Activated CD8-positive, alpha-beta memory T cell treated with anti-CD3 and anti-CD28 coated beads for 36 hours (primary cell): ENCODE results near the gene PAN3. TPM values are rescaled to one million over a fixed set of nuclear protein-coding genes. Genes with fewer than 3 reads are reported as not detected.
"Not testable (repeated sequence)": the region's sequence is repeated elsewhere in the genome, so short reads cannot be mapped to it uniquely, and the experiment has no call there.

Source experiments
- CTCF ChIA-PET: fragments of 350-600 bp; sonication (Branson Sonifier 250); formaldehyde crosslinking; loops from one replicate; lab custom pipeline; 2021; ENCODE audit warnings: antibody characterized with exemption; lab: Charles Lee
- POLR2A ChIA-PET: fragments of 350-600 bp; sonication (Branson Sonifier 250); formaldehyde crosslinking; loops from one replicate; lab custom pipeline; 2021; ENCODE audit warnings: antibody characterized with exemption; lab: Charles Lee
- total RNA-seq, 2 experiments: library from RNA; stranded (reverse); gene quantifications; one replicate each; pipeline ENCODE4 v1.2.3, GENCODE V29; 2021

PAN3 gene
- total RNA-seq, 2 experiments from 2014 or later, result 28.8 to 29.7 TPM

DNA sequence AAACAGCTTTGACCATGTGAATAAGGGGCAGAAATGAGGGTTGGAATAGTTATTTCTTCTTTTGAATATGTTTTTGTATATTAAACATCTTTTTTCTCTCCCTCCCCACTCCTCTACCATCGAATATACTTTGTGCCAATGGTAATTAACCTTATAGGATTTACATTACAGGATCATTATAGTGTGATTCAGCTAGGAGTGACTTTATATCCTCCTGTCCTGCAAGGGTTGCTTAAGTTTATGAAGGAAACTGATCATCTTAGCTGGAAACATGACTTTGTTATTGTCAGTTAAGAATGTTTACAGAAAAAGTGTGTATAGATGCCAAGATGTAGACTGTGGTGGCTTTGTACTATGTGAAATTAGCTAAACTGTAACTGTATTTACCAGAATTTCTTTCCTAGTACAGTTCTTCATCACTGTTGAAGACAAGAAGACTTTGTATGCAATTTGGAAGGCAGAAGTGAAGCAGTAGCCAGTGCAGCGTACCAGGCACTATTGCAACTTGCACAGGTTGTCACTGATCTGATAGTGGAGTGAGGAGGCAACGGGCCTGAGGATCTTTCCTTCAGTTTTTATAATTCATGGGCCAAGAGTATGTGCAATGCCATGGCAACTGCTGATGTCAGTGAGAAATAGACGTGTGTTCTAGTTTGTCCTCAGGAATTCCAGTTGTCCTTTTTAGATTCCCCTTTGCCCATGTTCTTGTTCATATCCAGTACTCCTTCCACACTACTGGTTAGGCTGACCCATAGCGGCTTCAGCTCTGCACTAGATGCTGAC, 8.2 kb upstream of the PAN3 start:
- ChIA-PET POLR2A (no interaction called here), CTCF (no interaction called here)

DNA sequence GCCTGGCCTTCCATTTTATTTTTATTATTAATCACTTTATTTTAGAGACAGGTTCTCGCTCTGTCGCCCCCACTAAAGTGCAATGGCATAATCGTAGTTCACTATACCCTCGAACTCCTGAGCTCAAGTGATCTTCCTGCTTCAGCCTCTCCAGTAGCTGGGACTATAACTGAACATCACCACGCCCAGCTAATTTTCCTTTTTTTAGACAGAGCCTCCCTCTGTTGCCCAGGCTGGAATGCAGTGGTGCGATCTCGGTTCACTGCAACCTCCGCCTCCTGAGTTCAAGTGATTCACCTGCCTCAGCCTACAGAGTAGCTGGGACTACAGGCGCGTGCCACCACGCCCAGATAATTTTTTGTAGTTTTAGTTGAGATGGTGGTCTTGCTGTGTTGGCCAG, 6.7 kb upstream of the PAN3 start:
- ChIA-PET POLR2A (no interaction called here), CTCF (no interaction called here)

DNA sequence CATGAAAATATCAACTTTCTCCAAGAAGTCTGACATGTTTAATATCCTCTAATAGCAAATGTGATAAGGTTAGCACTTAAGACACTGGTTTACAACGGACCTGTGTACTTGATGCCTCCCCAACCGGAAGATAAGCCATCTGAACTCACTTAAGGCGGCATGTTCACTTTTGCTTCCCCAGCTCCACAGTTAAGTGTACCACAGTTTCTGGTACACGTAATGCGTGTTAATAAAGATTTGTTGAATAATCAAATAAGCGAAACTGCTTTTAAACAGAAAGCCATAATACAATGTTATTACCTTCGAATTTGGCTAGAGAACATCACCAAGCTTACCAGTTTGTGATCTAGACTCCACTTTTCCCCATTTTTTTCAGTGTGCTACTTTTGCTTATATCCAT, 1.4 kb upstream of the PAN3 start:
- ChIA-PET CTCF (interaction anchor here (0.5 to 0.6 kb wide), 3 partner anchors 21 to 699 kb away, joined by 4 to 5 read pairs (median 5); no protein-coding TSS in a partner anchor), POLR2A (no interaction called here)

DNA sequence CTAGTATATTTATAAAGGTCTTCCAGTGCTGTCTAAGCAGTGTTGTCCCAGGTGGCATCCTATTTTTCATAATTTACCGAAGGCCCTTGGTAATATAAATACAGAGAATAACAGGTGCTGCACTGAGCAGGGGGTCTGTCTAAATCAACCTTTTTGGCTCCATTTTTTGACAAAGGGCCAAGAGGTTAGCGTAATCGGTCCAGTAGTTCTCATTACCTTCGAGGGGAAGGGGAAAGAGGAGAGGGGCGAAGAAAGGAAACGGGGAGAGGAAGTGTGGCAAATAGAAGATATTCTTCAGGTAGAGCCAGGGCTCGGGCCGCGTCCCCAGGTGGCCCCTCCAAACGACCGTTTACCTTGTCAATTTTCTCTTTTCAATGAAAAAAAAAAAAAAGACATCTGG, 749 bp upstream of the PAN3 start:
- ChIA-PET CTCF (interaction anchor here (0.7 kb wide), 1 partner anchor 10 kb away, joined by 3 read pairs; no protein-coding TSS in a partner anchor), POLR2A (interaction anchor here (0.7 kb wide), 3 partner anchors 61 to 520 kb away, joined by 3 to 4 read pairs (median 3); no protein-coding TSS in a partner anchor)

DNA sequence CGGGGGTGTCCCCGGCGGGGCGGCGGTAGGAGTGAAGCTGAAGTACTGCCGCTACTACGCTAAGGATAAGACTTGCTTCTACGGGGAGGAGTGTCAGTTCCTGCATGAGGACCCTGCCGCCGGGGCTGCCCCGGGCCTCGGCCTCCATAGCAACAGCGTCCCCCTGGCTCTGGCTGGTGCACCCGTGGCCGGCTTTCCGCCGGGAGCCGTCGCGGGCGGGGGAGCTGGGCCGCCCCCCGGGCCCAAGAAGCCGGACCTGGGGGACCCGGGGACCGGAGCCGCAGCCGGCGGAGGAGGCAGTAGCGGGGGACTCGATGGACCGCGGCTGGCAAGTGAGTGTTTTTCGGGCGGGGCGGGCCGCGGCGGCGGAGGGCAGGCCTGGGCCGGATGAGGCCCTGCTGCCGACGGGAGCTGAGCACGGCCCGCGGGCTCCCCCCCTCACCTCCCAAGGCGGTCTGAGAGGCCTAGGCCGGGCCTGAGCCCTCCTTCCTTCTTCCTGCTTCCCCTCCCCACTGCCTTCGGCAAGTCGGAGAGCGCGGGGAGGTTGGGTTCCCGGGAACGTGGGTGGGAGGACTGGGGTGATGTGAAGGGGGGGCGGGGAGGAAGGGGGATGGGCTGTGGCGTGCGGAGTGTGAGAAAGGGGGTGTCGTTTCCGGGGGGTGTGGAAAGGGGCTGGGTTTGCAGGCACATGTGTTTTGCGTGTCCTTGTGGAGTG, 568 bp downstream of the PAN3 start:
- ChIA-PET POLR2A (interaction anchor here (1.0 kb wide), 1 partner anchor 1886 kb away, joined by 8 read pairs; no protein-coding TSS in a partner anchor), CTCF (no interaction called here)

DNA sequence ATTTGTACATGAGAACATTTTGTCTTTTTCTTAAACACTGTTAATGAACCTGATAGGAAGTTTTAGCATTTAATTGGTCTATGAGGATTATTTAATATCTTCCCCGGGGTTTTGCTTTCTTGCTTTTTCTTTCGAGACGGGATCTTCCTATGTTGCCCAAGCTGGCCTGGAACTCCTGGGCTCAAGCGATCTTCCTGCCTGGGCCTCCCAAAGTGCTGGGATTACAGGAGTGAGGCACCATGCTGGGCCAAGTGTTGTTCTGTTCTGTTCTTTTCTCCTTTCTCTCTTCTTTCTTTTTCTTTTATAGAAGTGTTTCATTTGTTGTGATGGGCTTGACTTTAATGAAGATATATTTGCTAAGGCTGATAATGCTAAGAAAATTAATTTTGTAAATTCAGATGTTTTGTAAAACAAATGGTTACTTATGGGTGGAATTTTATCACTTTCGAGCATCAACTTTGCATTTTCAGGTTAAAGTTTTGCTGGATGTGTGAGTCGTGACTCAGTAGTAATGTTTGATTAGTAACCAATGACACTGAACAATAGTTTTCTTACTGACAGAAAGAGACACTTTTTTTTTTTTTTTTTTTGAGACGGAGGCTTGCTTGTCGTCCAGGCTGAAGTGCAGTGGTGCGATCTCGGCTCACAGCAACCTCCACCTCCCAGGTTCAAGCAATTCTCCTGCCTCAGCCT, 2.2 kb downstream of the PAN3 start:
- ChIA-PET CTCF (no interaction called here), POLR2A (interaction anchor here (0.7 kb wide), 1 partner anchor 255 kb away, joined by 7 read pairs; no protein-coding TSS in a partner anchor)

DNA sequence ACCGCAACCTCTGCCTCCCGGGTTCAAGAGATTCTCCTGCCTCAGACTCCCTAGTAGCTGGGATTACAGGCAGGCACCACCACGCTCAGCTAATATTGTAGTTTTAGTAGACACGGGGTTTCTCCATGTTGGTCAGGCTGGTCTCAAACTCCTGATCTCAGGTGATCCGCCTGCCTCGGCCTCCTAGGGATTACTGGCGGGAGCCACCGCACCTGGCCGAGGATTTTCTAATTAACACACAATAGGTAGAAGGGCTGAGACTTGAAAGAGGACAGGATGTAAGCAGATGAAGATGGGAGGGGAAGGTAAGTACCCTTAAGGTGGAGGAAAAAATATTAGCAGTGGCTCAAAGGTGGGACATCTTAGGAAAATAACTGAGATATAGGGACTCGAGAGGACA, 3.2 kb downstream of the PAN3 start:
- POLR2A ChIA-PET, result interaction anchor here (0.7 kb wide), 1 partner anchor 254 kb away, joined by 7 read pairs; no protein-coding TSS in a partner anchor
- CTCF ChIA-PET, result not testable (repeated sequence)

DNA sequence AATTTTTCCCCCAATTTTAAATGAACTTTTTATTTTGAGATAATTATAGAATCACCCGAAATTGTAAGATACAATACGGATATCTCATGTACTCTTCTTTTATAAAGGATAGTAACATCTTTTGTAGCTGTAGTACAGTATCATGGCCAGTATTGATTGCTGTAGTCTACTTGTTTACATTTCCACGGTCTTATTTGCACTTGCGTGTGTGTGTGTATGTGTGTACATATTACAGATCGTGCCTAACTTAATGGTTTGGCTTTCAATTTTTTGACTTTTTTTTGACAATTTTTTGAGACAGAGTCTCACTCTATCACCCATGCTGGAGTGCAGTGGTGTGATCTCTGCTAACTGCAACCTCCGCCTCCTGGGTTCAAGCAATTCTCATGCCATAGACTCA, 6.7 kb downstream of the PAN3 start:
- ChIA-PET CTCF (no interaction called here), POLR2A (no interaction called here)

DNA sequence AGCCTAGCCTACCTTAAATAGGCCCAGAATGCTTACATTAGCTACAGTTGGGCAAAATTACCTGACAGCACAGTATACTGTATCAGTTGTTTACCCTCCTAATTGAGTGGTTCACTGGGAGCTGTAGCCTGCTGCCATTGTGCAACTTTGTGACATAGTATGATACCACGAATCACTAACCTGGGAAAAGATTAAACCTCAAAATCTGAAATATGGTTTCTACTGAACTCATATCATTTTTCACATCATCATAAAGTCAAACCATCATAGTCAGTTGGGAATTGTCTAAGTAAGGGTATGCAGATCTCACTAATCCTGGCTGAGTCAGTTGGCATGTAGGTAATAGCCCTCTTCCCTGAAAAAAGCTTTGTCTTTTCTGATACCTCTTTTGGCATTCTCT, 9.2 kb downstream of the PAN3 start:
- CTCF ChIA-PET, result no interaction called here
- POLR2A ChIA-PET, result interaction anchor here (0.6 kb wide), 1 partner anchor 955 kb away, joined by 3 read pairs; no protein-coding TSS in a partner anchor

DNA sequence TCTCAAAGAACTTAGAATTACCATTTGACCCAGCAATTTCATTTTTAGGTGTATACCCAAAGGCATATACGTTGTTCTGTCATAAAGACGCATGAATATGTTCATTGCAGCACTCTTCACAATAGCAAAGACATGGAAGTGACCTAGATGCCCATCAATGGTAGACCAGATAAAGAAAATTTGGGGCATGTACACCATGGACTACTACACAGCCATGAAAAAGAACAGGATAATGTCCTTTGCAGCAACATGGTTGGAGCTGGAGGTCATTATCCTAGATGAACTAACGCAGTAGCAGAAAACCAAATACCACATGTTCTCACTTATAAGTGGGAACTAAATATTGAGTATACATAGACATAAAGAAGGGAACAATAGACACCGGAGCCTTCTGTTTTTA, 20.7 kb downstream of the PAN3 start:
- ChIA-PET CTCF (no interaction called here), POLR2A (interaction anchor here (0.6 kb wide), 1 partner anchor 10 kb away, joined by 9 read pairs; no protein-coding TSS in a partner anchor)

DNA sequence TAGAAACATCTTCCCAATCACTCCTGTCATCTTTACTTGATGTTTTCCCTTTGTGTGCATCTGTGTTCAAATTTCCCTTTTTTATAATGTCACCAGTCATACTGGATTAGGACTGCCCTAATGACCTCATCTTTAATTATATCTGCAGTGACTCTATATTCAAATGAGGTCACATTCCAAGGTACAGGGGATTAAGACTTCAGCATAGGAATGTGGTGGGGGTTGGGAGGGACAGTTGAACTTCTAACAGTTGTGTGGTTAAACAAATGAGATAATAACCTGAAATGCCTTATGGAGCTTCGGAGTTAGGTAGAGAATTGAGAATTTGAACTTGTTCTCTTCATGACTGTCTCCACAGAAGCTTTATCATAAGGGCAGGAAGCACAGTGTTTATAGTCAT, 23.0 kb downstream of the PAN3 start:
- POLR2A ChIA-PET, result no interaction called here
- CTCF ChIA-PET, result no interaction called here

DNA sequence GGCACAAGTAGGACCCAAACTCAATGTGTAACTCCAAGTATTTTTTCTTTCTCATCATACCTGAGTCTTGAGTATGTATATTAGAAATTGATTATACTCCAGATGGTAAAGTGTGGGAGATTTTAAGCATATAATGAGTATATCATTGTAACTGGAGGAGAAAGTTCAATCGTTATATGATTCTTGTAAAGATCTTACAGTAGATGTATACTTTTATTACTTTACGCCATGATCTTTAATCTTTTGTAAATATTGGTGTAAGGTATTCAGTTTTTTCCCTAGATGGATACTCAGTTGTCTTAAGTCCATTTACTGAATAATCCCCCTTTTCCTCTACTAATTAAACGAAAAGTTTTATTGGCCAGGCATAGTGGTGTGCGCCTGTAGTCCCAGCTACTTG, 25.2 kb downstream of the PAN3 start:
- ChIA-PET CTCF (interaction anchor here (0.6 kb wide), 1 partner anchor 39 kb away, joined by 4 read pairs; no protein-coding TSS in a partner anchor), POLR2A (no interaction called here)

DNA sequence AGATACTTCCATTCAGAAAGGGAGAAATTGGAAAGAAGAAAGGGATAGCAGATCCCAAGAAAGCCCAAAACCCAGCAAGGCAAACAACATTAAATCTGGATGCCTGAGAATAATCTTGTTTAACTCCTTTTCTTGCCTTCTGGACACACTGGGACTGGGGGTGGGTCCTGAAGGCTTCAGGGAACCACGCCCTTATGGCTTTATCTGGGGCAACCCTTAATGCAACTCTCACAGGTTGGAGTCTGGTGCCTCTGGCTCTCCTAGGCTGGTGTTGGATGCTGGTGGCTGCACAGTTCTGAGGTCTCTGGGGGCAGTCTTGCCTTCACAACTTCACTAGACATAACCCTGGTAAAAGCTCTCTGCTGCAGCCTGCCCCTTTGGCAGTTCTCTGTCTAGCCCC, 27.9 kb downstream of the PAN3 start:
- ChIA-PET POLR2A (no interaction called here), CTCF (no interaction called here)

DNA sequence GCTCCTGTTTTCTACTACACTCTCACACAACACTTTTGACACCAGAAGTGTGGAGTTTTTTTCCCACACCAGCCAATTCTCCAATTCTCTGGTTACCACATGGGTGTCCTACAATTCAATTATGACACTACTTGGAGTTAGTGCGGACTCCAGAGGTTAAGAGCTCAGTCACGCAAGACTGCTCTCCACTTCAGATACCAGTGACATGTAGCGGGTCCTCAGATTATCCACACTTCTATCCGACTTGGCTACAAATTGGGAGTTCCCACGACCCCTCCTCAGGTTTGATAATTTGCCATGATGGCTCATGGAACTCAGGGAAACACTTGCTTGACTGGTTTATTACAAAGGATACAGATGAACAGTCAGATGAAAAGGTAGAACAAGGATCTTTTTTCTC, 32.9 kb downstream of the PAN3 start:
- ChIA-PET CTCF (no interaction called here), POLR2A (no interaction called here)

DNA sequence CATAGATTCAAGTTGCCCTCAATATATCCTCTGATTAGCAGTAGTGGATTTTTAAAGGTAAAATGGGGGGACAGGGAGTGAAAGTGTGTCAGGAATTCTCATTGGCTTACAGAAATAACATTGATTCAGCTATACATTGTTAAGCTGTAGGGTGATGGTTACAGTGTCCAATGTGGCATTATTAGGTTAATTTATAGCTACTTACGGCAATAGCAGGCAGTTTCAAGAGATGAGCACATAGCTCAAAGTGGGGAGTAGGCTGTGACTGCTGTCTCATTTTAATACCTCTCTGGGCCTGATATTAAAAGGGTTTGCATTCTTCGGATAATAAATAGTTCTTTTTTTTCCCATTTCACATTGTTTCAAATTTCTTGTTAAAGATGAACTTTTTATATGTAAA, 34.6 kb downstream of the PAN3 start:
- ChIA-PET POLR2A (no interaction called here), CTCF (no interaction called here)

DNA sequence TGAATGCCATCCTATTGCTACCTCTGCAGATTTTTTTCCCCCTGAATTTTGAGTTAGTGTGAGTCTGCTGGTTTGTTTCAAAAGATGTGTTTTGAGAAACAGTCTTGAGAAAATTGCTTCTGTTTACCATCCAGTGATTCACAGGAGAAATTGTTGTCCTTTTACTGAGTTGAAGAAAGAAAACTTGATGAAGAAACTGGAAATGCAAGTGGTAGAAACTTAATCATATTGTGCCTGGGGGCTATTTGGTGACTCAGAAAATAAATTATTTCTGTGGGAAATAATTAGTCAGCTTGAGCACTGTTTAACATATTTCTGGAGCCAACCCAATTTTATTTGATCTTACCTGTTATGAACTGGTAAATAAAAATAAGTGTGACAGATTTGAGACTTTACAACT, 35.4 kb downstream of the PAN3 start:
- POLR2A ChIA-PET, result no interaction called here
- CTCF ChIA-PET, result interaction anchor here (0.5 kb wide), 1 partner anchor 75 kb away, joined by 4 read pairs; no protein-coding TSS in a partner anchor

DNA sequence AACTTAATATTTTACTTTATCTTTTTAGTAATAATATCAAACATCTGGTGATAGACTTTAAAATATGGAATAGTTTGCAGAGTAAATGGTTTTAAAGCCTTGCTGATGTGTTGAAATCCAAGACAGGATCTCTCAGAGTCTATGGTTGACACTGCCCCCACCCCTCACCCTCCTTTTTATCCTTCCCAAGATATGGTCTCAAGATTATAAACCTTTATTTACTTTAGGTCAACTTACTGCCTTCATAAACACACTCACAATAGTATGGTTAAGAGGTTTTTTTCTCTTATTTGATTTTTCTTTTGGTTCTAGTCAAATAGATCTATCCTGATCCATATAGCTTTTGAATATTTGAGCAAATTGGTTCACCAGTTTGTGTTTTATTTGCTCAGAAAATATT, 39.0 kb downstream of the PAN3 start:
- POLR2A ChIA-PET, result no interaction called here
- CTCF ChIA-PET, result no interaction called here

DNA sequence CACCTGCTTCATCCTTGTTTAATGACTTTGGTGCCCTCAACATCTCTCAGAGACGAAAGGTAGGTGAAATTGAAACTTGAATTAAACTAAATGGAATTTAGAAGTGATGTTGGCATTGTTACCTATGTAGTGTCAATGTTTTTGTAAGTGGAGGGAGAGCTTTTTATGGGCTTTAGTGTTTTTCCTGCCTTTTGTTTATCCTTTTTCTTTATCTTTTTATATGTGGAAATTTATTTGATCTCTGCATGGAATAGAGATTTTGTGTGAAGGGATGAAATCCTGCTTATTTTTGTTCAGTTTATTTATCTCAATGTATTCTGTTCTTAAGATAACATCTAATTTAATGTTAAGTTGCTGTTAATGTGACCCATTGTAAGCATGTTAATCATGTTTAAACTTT, 39.5 kb downstream of the PAN3 start:
- CTCF ChIA-PET, result no interaction called here
- POLR2A ChIA-PET, result interaction anchor here (0.5 kb wide), 1 partner anchor 723 kb away, joined by 4 read pairs; no protein-coding TSS in a partner anchor

DNA sequence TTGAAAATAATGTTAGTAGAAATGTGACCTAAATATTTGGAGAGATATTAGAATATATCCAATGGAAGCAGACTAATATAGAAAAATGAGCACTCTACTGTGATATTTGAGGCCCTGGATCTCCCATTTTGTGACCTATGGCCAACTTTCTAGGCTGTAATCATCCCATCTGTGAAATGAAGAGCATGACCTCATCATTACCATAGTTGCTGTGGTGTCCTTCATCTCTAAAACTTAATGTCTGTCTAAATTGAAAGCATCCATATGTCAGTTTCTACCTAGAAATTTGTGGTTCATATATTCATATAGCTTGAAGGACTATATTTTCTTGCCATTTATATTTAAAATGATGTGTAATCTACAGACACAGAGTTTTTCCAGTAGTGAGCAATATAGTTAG, 41.6 kb downstream of the PAN3 start:
- CTCF ChIA-PET, result no interaction called here
- POLR2A ChIA-PET, result no interaction called here

DNA sequence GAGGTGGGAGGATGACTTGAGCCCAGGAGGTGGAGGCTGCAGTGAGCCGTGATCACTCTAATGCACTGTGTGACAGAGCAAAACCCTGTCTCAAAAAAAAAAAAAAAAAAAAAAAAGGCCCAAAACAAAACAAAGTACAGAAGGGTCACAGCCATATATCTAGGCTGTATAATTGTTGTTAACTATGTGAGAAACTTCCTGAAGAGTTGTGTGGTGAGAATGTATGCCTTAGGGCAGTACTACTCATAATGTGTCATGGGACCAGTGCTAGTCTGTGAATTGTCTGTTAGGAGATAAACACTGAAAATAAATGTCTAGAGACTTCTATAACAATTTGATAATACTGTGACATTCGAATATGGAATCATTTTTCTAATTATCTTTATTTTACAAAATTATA, 43.1 kb downstream of the PAN3 start:
- ChIA-PET POLR2A (interaction anchor here (0.5 kb wide), 1 partner anchor 9 kb away, joined by 3 read pairs; no protein-coding TSS in a partner anchor), CTCF (no interaction called here)
